ENCODE data around the gene CA4.
"Not testable (repeated sequence)": the region's sequence is repeated elsewhere in the genome, so short reads cannot be mapped to it uniquely, and the experiment has no call there.

DNA sequence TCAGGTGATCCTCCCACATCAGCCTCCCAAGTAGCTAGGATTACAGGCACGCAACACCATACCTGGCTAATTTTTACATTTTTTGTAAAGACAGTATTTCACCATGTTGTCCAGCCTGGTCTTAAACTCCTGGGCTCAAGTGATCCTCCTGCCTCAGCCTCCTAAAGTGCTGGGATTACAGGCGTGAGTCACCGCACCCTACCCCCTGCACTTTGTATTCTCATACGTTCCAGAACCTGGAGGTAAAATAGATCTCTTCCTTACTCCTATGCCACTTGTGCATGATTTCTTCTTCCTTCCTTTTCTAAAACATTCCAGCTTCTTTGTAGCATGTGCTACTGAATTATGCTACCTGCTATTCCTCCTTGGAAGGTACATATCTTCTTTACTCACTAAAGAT is 44.4 kb downstream of the CA4 start:
- TF ChIP-seq ASH2L (IDR thresholded peaks at IDR 0.05; ENCODE audit: low read length) = not testable (repeated sequence)
- TF ChIP-seq, protein P1, sequence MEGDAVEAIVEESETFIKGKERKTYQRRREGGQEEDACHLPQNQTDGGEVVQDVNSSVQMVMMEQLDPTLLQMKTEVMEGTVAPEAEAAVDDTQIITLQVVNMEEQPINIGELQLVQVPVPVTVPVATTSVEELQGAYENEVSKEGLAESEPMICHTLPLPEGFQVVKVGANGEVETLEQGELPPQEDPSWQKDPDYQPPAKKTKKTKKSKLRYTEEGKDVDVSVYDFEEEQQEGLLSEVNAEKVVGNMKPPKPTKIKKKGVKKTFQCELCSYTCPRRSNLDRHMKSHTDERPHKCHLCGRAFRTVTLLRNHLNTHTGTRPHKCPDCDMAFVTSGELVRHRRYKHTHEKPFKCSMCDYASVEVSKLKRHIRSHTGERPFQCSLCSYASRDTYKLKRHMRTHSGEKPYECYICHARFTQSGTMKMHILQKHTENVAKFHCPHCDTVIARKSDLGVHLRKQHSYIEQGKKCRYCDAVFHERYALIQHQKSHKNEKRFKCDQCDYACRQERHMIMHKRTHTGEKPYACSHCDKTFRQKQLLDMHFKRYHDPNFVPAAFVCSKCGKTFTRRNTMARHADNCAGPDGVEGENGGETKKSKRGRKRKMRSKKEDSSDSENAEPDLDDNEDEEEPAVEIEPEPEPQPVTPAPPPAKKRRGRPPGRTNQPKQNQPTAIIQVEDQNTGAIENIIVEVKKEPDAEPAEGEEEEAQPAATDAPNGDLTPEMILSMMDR (IDR thresholded peaks at IDR 0.05; ENCODE audit: control extremely low read depth in 1 of 3, insufficient read depth in 1 of 3, low read depth in 1 of 3, low read length in 3 of 3) = not testable (repeated sequence)
- TF ChIP-seq, protein P2, sequence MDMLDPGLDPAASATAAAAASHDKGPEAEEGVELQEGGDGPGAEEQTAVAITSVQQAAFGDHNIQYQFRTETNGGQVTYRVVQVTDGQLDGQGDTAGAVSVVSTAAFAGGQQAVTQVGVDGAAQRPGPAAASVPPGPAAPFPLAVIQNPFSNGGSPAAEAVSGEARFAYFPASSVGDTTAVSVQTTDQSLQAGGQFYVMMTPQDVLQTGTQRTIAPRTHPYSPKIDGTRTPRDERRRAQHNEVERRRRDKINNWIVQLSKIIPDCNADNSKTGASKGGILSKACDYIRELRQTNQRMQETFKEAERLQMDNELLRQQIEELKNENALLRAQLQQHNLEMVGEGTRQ (IDR thresholded peaks at IDR 0.05; ENCODE audit: low read length) = not testable (repeated sequence)
- TF ChIP-seq, protein P3, sequence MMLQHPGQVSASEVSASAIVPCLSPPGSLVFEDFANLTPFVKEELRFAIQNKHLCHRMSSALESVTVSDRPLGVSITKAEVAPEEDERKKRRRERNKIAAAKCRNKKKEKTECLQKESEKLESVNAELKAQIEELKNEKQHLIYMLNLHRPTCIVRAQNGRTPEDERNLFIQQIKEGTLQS (IDR thresholded peaks at IDR 0.05; ENCODE audit: insufficient read depth, low read depth, low read length) = not testable (repeated sequence)
